HG02885 (cell line): ENCODE results near the gene SLBP.

Experiments used
- ATAC-seq: cut with Tn5 transposase; IDR thresholded peaks from one replicate; pipeline ENCODE4 v1.9.1; 2021; ENCODE audit warnings: mild to moderate bottlenecking; ENCODE audit not compliant: unreplicated experiment, poor library complexity

SLBP gene

GRCh38 chr4:1749826-1750225 is 37.7 kb upstream of the SLBP start:
- ATAC-seq = no peak

- no peak for ATAC-seq
Observed at GRCh38 chr4:1749370-1749769, 37.3 kb upstream of the SLBP start.

- peak; percentile 41 for ATAC-seq
Observed at GRCh38 chr4:1748465-1748995, 36.4 kb upstream of the SLBP start.

- no peak for ATAC-seq
Observed at GRCh38 chr4:1747603-1747967, 35.5 kb upstream of the SLBP start.

- no peak for ATAC-seq
Observed at GRCh38 chr4:1746919-1747602, 34.9 kb upstream of the SLBP start.

- ATAC-seq = peak; percentile 64
Observed at GRCh38 chr4:1746265-1746691, 34.2 kb upstream of the SLBP start.

- no peak for ATAC-seq
Observed at GRCh38 chr4:1745697-1746096, 33.6 kb upstream of the SLBP start.

- ATAC-seq = no peak
Observed at GRCh38 chr4:1745165-1745564, 33.0 kb upstream of the SLBP start.

- no peak for ATAC-seq
Observed at GRCh38 chr4:1744552-1744951, 32.4 kb upstream of the SLBP start.

GRCh38 chr4:1743975-1744374 is 31.9 kb upstream of the SLBP start:
- ATAC-seq = no peak

GRCh38 chr4:1743551-1743950 is 31.4 kb upstream of the SLBP start:
- no peak for ATAC-seq

GRCh38 chr4:1741208-1741607 is 29.1 kb upstream of the SLBP start:
- no peak for ATAC-seq

- no peak for ATAC-seq
Observed at GRCh38 chr4:1740021-1740545, 28.0 kb upstream of the SLBP start.

GRCh38 chr4:1739358-1739757 is 27.2 kb upstream of the SLBP start:
- no peak for ATAC-seq

GRCh38 chr4:1738410-1738809 is 26.3 kb upstream of the SLBP start:
- ATAC-seq = no peak

- ATAC-seq = no peak
Observed at GRCh38 chr4:1737666-1738065, 25.5 kb upstream of the SLBP start.

- no peak for ATAC-seq
Observed at GRCh38 chr4:1736812-1737211, 24.7 kb upstream of the SLBP start.

- no peak for ATAC-seq
Observed at GRCh38 chr4:1735215-1735614, 23.1 kb upstream of the SLBP start.

GRCh38 chr4:1732911-1733310 is 20.8 kb upstream of the SLBP start:
- ATAC-seq = no peak

GRCh38 chr4:1731180-1731579 is 19.1 kb upstream of the SLBP start:
- ATAC-seq = no peak

- ATAC-seq = no peak
Observed at GRCh38 chr4:1730532-1731135, 18.5 kb upstream of the SLBP start.
